Activated T-cell treated with anti-CD3 and anti-CD28 coated beads, Interleukin-2, amount 50 U/mL, for 4 hours (primary cell): ENCODE data around the gene GAGE12E. TPM values are rescaled to one million over a fixed set of nuclear protein-coding genes. Genes with fewer than 3 reads are reported as not detected.

ENCODE experiments used
- total RNA-seq, 3 donors: library from RNA; stranded (reverse); gene quantifications; one replicate each; pipeline ENCODE4 v1.2.1, GENCODE V29; 2021

The GAGE12E gene
- total RNA-seq, 3 donors from 2014 or later = not detected

Other genes with a start within 250 kb of the GAGE12E start
- gene GAGE10, start 247.6 kb upstream of the GAGE12E start, total RNA-seq = not detected
- not detected for gene GAGE12J, start 229.3 kb upstream of the GAGE12E start, total RNA-seq
- not detected for gene GAGE13, start 219.7 kb upstream of the GAGE12E start, total RNA-seq
- gene GAGE12C, start 19.1 kb upstream of the GAGE12E start, total RNA-seq = not detected
- not detected for gene GAGE12D, start 9.6 kb upstream of the GAGE12E start, total RNA-seq
- under 1 TPM in 1 of 3 donors, not detected in 2; 0.42 TPM for gene GAGE12F, start 9.6 kb downstream of the GAGE12E start, total RNA-seq
- under 1 TPM in 1 of 3 donors, not detected in 2; 0.42 TPM for gene GAGE12G, start 19.1 kb downstream of the GAGE12E start, total RNA-seq
- not detected for gene GAGE12H, start 28.7 kb downstream of the GAGE12E start, total RNA-seq
- under 1 TPM in 2 of 3 donors, not detected in 1; 0.48 to 0.55 TPM for gene GAGE2A, start 38.2 kb downstream of the GAGE12E start, total RNA-seq
- gene GAGE1, start 47.7 kb downstream of the GAGE12E start, total RNA-seq = not detected
- not detected for gene PAGE1, start 144.7 kb downstream of the GAGE12E start, total RNA-seq